ENCODE data around the gene GINS2.

The GINS2 gene

DNA sequence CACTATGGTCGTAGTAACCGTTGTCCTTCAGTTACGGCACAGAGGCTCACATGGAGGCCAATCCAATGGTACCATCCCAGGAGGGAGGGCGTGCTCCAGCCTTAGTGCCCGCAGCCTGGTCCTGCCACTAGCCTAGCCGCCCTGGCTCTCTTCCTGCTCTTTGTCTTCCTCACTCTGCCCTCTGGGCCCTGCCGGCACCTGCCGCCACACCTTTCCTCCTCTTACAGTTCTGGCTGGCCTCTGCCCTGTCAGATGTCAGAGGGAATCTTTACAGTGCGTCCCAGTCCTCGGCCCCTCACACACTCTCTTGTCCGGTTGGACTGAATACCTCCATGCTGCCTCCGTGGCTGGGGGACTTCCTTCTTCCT lies 23.4 kb downstream of the GINS2 start:
- no peak for TF ChIP-seq CTCF (conservative IDR thresholded peaks at IDR 0.05; ENCODE audit: low read length)
- no peak for DNase-seq (ENCODE audit: low read depth)

GRCh38 chr16:85664580-85665372 lies 24.0 kb downstream of the GINS2 start:
- no peak for DNase-seq (ENCODE audit: low read depth)
- TF ChIP-seq CTCF (conservative IDR thresholded peaks at IDR 0.05; ENCODE audit: low read length) = no peak
- no peak overlapping the region for H3K4me3 ChIP-seq (ENCODE audit: low read length)

More for the DNA sequence above, 23.4 kb downstream of the GINS2 start:
- H3K4me3 ChIP-seq (ENCODE audit: low read length) = no peak overlapping the region

GRCh38 chr16:85663891-85664321 lies 24.8 kb downstream of the GINS2 start:
- no peak overlapping the region for H3K4me3 ChIP-seq (ENCODE audit: low read length)
- TF ChIP-seq CTCF (conservative IDR thresholded peaks at IDR 0.05; ENCODE audit: low read length) = no peak
- DNase-seq (ENCODE audit: low read depth) = no peak

DNA sequence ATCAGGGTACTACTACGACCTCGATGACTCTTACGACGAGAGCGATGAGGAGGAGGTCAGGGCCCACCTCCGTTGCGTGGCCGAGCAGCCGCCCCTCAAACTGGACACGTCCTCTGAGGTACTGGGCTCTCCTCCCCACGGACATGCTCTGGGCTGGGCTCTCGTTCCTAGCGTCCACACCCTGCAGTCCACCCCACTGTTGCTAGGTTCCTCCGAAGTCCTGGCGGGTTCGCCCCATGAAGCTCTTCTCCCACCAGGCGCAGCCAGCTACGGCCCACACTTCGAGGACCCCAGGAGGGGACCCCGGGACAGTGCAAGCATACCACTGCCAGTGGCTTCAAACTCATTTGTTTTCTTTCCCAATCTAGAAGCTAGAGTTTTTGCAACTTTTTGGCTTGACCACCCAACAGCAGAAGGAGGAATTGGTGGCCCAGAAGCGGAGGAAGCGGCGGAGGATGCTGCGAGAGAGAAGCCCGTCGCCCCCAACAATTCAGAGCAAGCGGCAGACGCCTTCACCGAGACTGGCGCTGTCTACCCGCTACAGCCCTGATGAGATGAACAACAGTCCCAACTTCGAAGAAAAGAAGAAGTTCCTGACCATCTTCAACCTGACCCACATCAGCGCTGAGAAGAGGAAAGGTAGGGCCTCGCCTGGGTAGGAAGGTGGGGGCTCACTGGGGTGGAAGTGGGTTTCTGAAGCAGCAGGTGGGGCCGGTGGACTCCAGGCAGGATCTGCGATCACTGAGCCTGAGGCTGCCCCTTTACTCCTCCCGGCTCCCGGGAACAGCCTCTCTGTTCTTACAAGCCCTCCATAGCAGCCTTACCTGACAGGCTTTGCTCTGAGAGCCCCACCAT lies 25.6 kb downstream of the GINS2 start:
- no peak for DNase-seq (ENCODE audit: low read depth)
- no peak overlapping the region for H3K4me3 ChIP-seq (ENCODE audit: low read length)
- no peak for TF ChIP-seq CTCF (conservative IDR thresholded peaks at IDR 0.05; ENCODE audit: low read length)

- no peak overlapping the region for H3K4me3 ChIP-seq (ENCODE audit: low read length)
- DNase-seq (ENCODE audit: low read depth) = no peak
- TF ChIP-seq CTCF (conservative IDR thresholded peaks at IDR 0.05; ENCODE audit: low read length) = no peak
Measured at GRCh38 chr16:85662482-85662812, 26.3 kb downstream of the GINS2 start.

DNA sequence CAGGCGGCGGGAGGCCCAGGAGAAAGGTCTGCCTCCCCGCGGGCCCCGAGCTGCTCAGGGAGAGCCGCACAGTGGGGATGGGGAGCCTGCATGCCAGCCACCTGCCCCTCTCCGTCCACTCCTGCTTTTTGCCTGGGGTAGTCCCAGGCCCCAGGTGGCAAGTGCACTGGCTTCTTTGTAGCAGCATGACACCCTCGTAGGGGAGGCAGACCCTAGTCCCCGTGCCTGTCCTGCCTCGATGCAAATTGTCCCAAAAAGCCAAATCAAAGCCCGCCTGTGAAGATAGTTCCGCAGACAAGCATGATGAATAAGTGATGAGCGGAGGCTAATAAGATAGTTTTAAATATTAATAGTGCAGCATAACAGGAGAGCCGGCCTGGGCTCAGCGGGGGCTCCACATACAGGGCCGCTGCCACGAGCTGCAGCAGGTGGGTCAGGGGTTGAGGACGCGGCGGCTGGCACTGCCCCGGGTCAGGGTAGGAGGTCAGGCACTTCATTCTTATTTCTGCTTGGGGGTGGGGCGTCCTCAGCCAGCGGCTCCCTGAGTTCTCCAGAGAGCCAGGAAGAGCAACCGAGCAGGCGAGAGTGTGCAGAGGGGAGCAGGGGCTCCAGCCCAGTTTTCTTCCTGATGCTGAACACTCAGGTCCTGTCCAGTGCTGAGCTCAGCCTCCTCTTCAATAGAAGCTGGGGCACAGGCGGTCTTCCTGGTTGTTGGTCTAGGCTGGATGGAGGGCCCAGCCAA lies 26.8 kb downstream of the GINS2 start:
- DNase-seq (ENCODE audit: low read depth) = no peak
- H3K4me3 ChIP-seq (ENCODE audit: low read length) = no peak overlapping the region
- TF ChIP-seq CTCF (conservative IDR thresholded peaks at IDR 0.05; ENCODE audit: low read length) = no peak
